ENCODE measurements around the gene CSKMT.
A peak's percentile ranks its signal among the peaks of the same experiment; 100 is the strongest.
"Not testable (repeated sequence)": the region's sequence is repeated elsewhere in the genome, so short reads cannot be mapped to it uniquely, and the experiment has no call there.

CSKMT gene

GRCh38 chr11:62656796-62657429 is 8.2 kb upstream of the CSKMT start:
- no peak for DNase-seq

GRCh38 chr11:62664405-62665074 is 572 bp upstream of the CSKMT start:
- peak; percentile 79 for DNase-seq

- DNase-seq: no peak
These were observed 617 bp downstream of the CSKMT start for GRCh38 chr11:62665599-62666258.

GRCh38 chr11:62666259-62666926 is 1.3 kb downstream of the CSKMT start:
- DNase-seq: no peak

- no peak for DNase-seq
These were observed 2.3 kb downstream of the CSKMT start for GRCh38 chr11:62667460-62667859.

- no peak for DNase-seq
These were observed 4.5 kb downstream of the CSKMT start for GRCh38 chr11:62669420-62670161.

- DNase-seq: no peak
These were observed 6.1 kb downstream of the CSKMT start for GRCh38 chr11:62671236-62671607.

- peak; percentile 96 for DNase-seq
These were observed 6.7 kb downstream of the CSKMT start, which contains the start of the genes LBHD1 and UQCC3 for GRCh38 chr11:62671608-62672389. LBHD1 (minus strand) TSS chr11:62672267; CDS start chr11:62670031, 2,236 bp downstream. UQCC3 (plus strand) TSS chr11:62671673; CDS start chr11:62671746, 73 bp downstream.

GRCh38 chr11:62673196-62673525 is 8.0 kb downstream of the CSKMT start:
- no peak for DNase-seq

- not testable (repeated sequence) for DNase-seq
These were observed 10.3 kb downstream of the CSKMT start for GRCh38 chr11:62675415-62675814.

GRCh38 chr11:62676698-62677097 is 11.6 kb downstream of the CSKMT start:
- DNase-seq: no peak

- DNase-seq: no peak
These were observed 12.0 kb downstream of the CSKMT start for GRCh38 chr11:62677156-62677555.

GRCh38 chr11:62677714-62678113 is 12.6 kb downstream of the CSKMT start:
- DNase-seq: no peak

GRCh38 chr11:62678433-62678769 is 13.3 kb downstream of the CSKMT start:
- DNase-seq: no peak

- peak; percentile 93 for DNase-seq
These were observed 13.9 kb downstream of the CSKMT start, which contains the start of gene UBXN1 for GRCh38 chr11:62678770-62679696. UBXN1 (minus strand) TSS chr11:62679073; CDS start chr11:62678923, 150 bp downstream.

- peak; percentile 70 for DNase-seq
These were observed 15.7 kb downstream of the CSKMT start for GRCh38 chr11:62680825-62681240.

GRCh38 chr11:62682518-62682917 is 17.4 kb downstream of the CSKMT start:
- no peak for DNase-seq

GRCh38 chr11:62687508-62688396 is 22.6 kb downstream of the CSKMT start:
- no peak for DNase-seq

GRCh38 chr11:62688491-62688890 is 23.4 kb downstream of the CSKMT start:
- DNase-seq: no peak
